ENCODE results near the gene LMX1A. TPM values are rescaled to one million over a fixed set of nuclear protein-coding genes. Genes with fewer than 3 reads are reported as not detected.

The LMX1A gene
- total and polyA plus RNA-seq, 4 donors, result 0.05 to 0.17 TPM; not detected in 2

DNA sequence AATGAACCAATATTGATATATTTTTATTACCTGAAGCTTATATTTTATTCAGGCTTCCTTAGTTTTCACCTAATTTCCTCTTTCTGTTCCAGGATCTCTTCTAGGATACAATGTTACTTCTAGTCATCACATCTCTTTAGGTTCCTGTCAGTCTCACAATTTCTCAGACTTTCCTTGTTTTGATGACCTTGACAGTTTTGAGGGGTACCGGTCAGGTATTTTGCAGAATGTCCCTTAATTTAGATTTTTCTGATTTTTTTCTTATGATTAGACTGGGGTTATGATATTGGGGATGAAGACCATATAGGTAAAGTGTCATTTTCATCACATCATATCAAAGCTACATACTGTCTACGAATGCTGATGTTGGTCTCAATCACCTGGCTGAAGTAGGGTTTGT lies 167.5 kb downstream of the LMX1A start:
- H3K27me3 ChIP-seq (ENCODE audit: control insufficient read depth in 4 of 4, insufficient read depth in 4 of 4, low read length in 3 of 4), result no peaks in the 10 kb centered on the region
- H3K9ac ChIP-seq (ENCODE audit: low read depth in 1 of 2, low read length in 2 of 2), result no peak overlapping the region
- no peaks in the 10 kb centered on the region for H3K9me3 ChIP-seq (ENCODE audit: control insufficient read depth in 4 of 4, low read length in 3 of 4)
- WGBS, result 95% methylated on average over 2 of the region's 2 CpGs
- H3K27ac ChIP-seq (ENCODE audit: low read depth in 1 of 2, low read length in 2 of 2), result no peak overlapping the region
- no peak for TF ChIP-seq FOXA2 (IDR thresholded peaks at IDR 0.05)
- TF ChIP-seq, protein P1, sequence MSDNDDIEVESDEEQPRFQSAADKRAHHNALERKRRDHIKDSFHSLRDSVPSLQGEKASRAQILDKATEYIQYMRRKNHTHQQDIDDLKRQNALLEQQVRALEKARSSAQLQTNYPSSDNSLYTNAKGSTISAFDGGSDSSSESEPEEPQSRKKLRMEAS (IDR thresholded peaks at IDR 0.05), result no peak
- H3K36me3 ChIP-seq (ENCODE audit: control insufficient read depth in 4 of 4, insufficient read depth in 3 of 4, low read depth in 1 of 4, low read length in 3 of 4), result no peaks in the 10 kb centered on the region
- H3K4me3 ChIP-seq (ENCODE audit: low read depth in 1 of 3, low read length in 3 of 3), result no peak overlapping the region
- no peaks in the 10 kb centered on the region for H3K4me1 ChIP-seq (ENCODE audit: control insufficient read depth in 4 of 4, insufficient read depth in 4 of 4, low read length in 3 of 4)
- no peak for DNase-seq (ENCODE audit: low spot score)

- TF ChIP-seq SP1 (IDR thresholded peaks at IDR 0.05) (no peak), HNF4A (conservative IDR thresholded peaks at IDR 0.05) (no peak), JUND (IDR thresholded peaks at IDR 0.05) (no peak), HNF4G (IDR thresholded peaks at IDR 0.05) (no peak)
- H3K27me3 ChIP-seq (ENCODE audit: control insufficient read depth in 4 of 4, insufficient read depth in 4 of 4, low read length in 3 of 4), result no peaks in the 10 kb centered on the region
- no peak overlapping the region for H3K4me3 ChIP-seq (ENCODE audit: low read depth in 1 of 3, low read length in 3 of 3)
- no peak for DNase-seq (ENCODE audit: low spot score)
- WGBS, result 81% methylated on average over 3 of the region's 3 CpGs
- H3K27ac ChIP-seq (ENCODE audit: low read depth in 1 of 2, low read length in 2 of 2), result no peak overlapping the region
- no peak overlapping the region for H3K9ac ChIP-seq (ENCODE audit: low read depth in 1 of 2, low read length in 2 of 2)
- no peaks in the 10 kb centered on the region for H3K36me3 ChIP-seq (ENCODE audit: control insufficient read depth in 4 of 4, insufficient read depth in 3 of 4, low read depth in 1 of 4, low read length in 3 of 4)
- no peaks in the 10 kb centered on the region for H3K9me3 ChIP-seq (ENCODE audit: control insufficient read depth in 4 of 4, low read length in 3 of 4)
- H3K4me1 ChIP-seq (ENCODE audit: control insufficient read depth in 4 of 4, insufficient read depth in 4 of 4, low read length in 3 of 4), result no peaks in the 10 kb centered on the region
Measured at GRCh38 chr1:165187031-165188009, 169.2 kb downstream of the LMX1A start.

DNA sequence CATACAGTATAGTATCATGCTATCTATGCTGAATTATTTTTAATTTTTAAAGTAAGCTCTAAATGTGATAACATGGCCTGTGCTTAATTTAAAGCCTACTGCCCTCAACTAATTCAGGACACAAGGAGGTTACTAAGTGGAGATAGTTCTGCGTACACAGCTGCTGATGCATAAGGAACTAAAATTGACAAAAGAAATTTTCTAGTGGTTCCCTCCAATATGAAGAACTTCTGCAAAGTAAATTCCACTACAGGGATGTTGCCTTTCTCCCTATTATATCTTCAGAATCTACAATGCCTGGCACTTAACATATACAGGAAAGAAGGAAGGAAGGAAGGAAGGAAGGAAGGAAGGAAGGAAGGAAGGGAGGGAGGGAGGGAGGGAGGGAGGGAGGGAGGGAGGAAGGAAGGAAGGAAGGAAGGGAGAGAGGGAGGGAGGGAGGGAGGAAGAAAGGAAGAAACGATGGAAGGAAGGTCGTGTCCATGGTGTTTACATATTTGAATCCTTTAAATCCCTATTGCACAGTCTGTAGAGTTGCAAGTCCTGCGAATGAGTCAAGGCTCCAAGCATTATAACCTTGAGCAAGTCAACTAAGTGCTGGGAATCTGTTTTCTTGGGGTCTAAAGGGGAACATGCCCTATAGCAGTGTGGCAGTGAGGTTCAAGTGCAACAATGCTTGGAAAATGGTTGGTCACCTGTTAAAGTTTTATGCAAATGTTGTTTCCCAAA lies 171.2 kb downstream of the LMX1A start:
- Histone ChIP-seq H3K27ac (ENCODE audit: low read depth in 1 of 2, low read length in 2 of 2) (no peak overlapping the region), H3K4me3 (ENCODE audit: low read depth in 1 of 3, low read length in 3 of 3) (no peak overlapping the region), H3K9me3 (ENCODE audit: control insufficient read depth in 4 of 4, low read length in 3 of 4) (no peaks in the 10 kb centered on the region), H3K9ac (ENCODE audit: low read depth in 1 of 2, low read length in 2 of 2) (no peak overlapping the region), H3K36me3 (ENCODE audit: control insufficient read depth in 4 of 4, insufficient read depth in 3 of 4, low read depth in 1 of 4, low read length in 3 of 4) (no peaks in the 10 kb centered on the region), H3K27me3 (ENCODE audit: control insufficient read depth in 4 of 4, insufficient read depth in 4 of 4, low read length in 3 of 4) (no peaks in the 10 kb centered on the region), H3K4me1 (ENCODE audit: control insufficient read depth in 4 of 4, insufficient read depth in 4 of 4, low read length in 3 of 4) (no peaks in the 10 kb centered on the region)
- DNase-seq (ENCODE audit: low spot score), result no peak
- TF ChIP-seq FOXA2 (IDR thresholded peaks at IDR 0.05), result no peak
- TF ChIP-seq HNF4G (IDR thresholded peaks at IDR 0.05), result no peak
- TF ChIP-seq ZBTB33 (IDR thresholded peaks at IDR 0.05), result no peak
- no peak for TF ChIP-seq FOXA1 (IDR thresholded peaks at IDR 0.05)
- TF ChIP-seq RXRA (IDR thresholded peaks at IDR 0.05), result no peak
- TF ChIP-seq SP1 (IDR thresholded peaks at IDR 0.05), result no peak
- no peak for TF ChIP-seq EGR1 (IDR thresholded peaks at IDR 0.05; ENCODE audit: low read depth in 2 of 2)
- no peak for TF ChIP-seq HNF4A (conservative IDR thresholded peaks at IDR 0.05)
- no peak for TF ChIP-seq CTCF (IDR thresholded peaks at IDR 0.05; ENCODE audit: low read depth, low read length, missing input control)
- TF ChIP-seq, protein P1 (IDR thresholded peaks at IDR 0.05), result no peak
- TF ChIP-seq JUND (IDR thresholded peaks at IDR 0.05), result no peak
- TF ChIP-seq NR2F2 (IDR thresholded peaks at IDR 0.05), result no peak
- no peak for TF ChIP-seq GABPA (IDR thresholded peaks at IDR 0.05 in 1 of 2, conservative IDR thresholded peaks at IDR 0.05 in 1 of 2)
- TF ChIP-seq REST (IDR thresholded peaks at IDR 0.05), result no peak
- WGBS, result 78% methylated on average over 4 of the region's 4 CpGs

All from liver (tissue), 9 donors.